Hepatocyte (in vitro differentiated cells): ENCODE results near the gene PCNP. TPM values are rescaled to one million over a fixed set of nuclear protein-coding genes. Genes with fewer than 3 reads are reported as not detected.
"Not testable (repeated sequence)": the region's sequence is repeated elsewhere in the genome, so short reads cannot be mapped to it uniquely, and the experiment has no call there.

ENCODE experiments used
- DNase-seq: peaks from one replicate; pipeline ENCODE4 v3.0.0-alpha.2; 2016; ENCODE audit warnings: low spot score
- H2AFZ ChIP-seq: fragments of 200-600 bp; sonication (generic); 2 replicates; pipeline ENCODE4 v1.6.0; 2016; ENCODE audit warnings: antibody characterized with exemption, mild to moderate bottlenecking
- H3K27ac ChIP-seq: fragments of 200-600 bp; sonication (generic); 2 replicates; pipeline ENCODE4 v1.5.1; 2016; ENCODE audit warnings: mild to moderate bottlenecking
- H3K27me3 ChIP-seq: fragments of 200-600 bp; sonication (generic); 2 replicates; pipeline ENCODE4 v1.6.1; 2016
- H3K36me3 ChIP-seq: fragments of 200-600 bp; sonication (generic); replicated peaks from 2 replicates; pipeline ENCODE4 v1.5.1; 2016; ENCODE audit warnings: low read depth; ENCODE audit not compliant: insufficient read depth
- H3K4me1 ChIP-seq: fragments of 200-600 bp; sonication (generic); 2 replicates; pipeline ENCODE4 v1.5.1; 2016; ENCODE audit warnings: mild to moderate bottlenecking, moderate library complexity; ENCODE audit not compliant: insufficient read depth
- H3K4me2 ChIP-seq: fragments of 200-600 bp; sonication (generic); 2 replicates; pipeline ENCODE4 v1.6.0; 2016
- H3K4me3 ChIP-seq: fragments of 200-600 bp; sonication (generic); 2 replicates; pipeline ENCODE4 v1.5.1; 2016; ENCODE audit warnings: mild to moderate bottlenecking
- H3K79me2 ChIP-seq: fragments of 200-600 bp; sonication (generic); 2 replicates; pipeline ENCODE4 v1.6.0; 2017; ENCODE audit warnings: mild to moderate bottlenecking
- H3K9me2 ChIP-seq: fragments of 200-600 bp; sonication (generic); replicated peaks from 2 replicates; pipeline ENCODE4 v1.6.0; 2017; ENCODE audit warnings: mild to moderate bottlenecking; ENCODE audit not compliant: insufficient read depth
- H3K9me3 ChIP-seq: fragments of 200-600 bp; sonication (generic); 2 replicates; pipeline ENCODE4 v1.5.1; 2016; ENCODE audit warnings: low read depth, mild to moderate bottlenecking
- H4K20me1 ChIP-seq: fragments of 200-600 bp; sonication (generic); 2 replicates; pipeline ENCODE4 v1.6.0; 2016; ENCODE audit warnings: mild to moderate bottlenecking; ENCODE audit not compliant: insufficient read depth, poor library complexity, severe bottlenecking
- CTCF ChIP-seq: fragments of 200-600 bp; sonication (generic); IDR thresholded peaks from 2 replicates; pipeline ENCODE4 v1.5.1; 2016; ENCODE audit warnings: antibody characterized with exemption, mild to moderate bottlenecking; ENCODE audit not compliant: poor library complexity
- EZH2 ChIP-seq: fragments of 200-600 bp; sonication (generic); IDR thresholded peaks from 2 replicates; pipeline ENCODE4 v1.6.1; 2016; ENCODE audit warnings: antibody characterized with exemption, mild to moderate bottlenecking, borderline replicate concordance
- EZH2phosphoT487 ChIP-seq: fragments of 200-600 bp; sonication (generic); IDR thresholded peaks from one replicate; pipeline ENCODE4 v1.6.1; 2018; ENCODE audit warnings: antibody characterized with exemption, mild to moderate bottlenecking, low read depth, moderate library complexity; ENCODE audit not compliant: unreplicated experiment, severe bottlenecking
- WGBS: methylation state at CpG from one replicate; pipeline ENCODE4 v1.1.6; 2016; ENCODE audit warnings: low lambda C conversion rate; ENCODE audit errors: missing lambda C conversion rate; 5-methylcytosine and 5-hydroxymethylcytosine counted together
- polyA plus RNA-seq: library from polyadenylated mRNA; unstranded; fragments of >200 nt; fragmentation: Nextera tagmentation; extraction: Ambion mirVana; gene quantifications from 2 replicates; pipeline ENCODE4 v1.2.1, GENCODE V29; 2016
- total RNA-seq: library from RNA; depleted of rRNA; stranded (reverse); fragments of >200 nt; gene quantifications from 2 replicates; pipeline ENCODE4 v1.2.3, GENCODE V29; 2014

The PCNP gene
- total and polyA plus RNA-seq, 2 experiments from 2014 or later: 86.4 to 133 TPM

- Histone ChIP-seq H3K4me1 (no peaks in the 10 kb centered on the region), H3K9me2 (no peaks in the 10 kb centered on the region), H3K79me2 (no peaks in the 10 kb centered on the region), H2AFZ (no peak overlapping the region), H4K20me1 (no peaks in the 10 kb centered on the region), H3K4me3 (no peak overlapping the region), H3K27me3 (no peaks in the 10 kb centered on the region), H3K36me3 (no peaks in the 10 kb centered on the region), H3K9me3 (no peaks in the 10 kb centered on the region), H3K27ac (no peak overlapping the region), H3K4me2 (no peak overlapping the region)
- TF ChIP-seq CTCF (no peak), EZH2phosphoT487 (no peak), EZH2 (no peak)
- DNase-seq: no peak
- WGBS: 85% methylated on average over 2 of the region's 2 CpGs
Observed at GRCh38 chr3:101611023-101611422, 37.0 kb downstream of the PCNP start.

- H3K4me3 ChIP-seq, H3K9me3 ChIP-seq, H3K4me2 ChIP-seq, H3K27ac ChIP-seq, H3K36me3 ChIP-seq, H3K79me2 ChIP-seq, H3K27me3 ChIP-seq, DNase-seq, H3K4me1 ChIP-seq, H4K20me1 ChIP-seq, H2AFZ ChIP-seq, H3K9me2 ChIP-seq: not testable (repeated sequence)
- WGBS: 83% methylated on average over 9 of the region's 9 CpGs
Observed at GRCh38 chr3:101613014-101613413, 39.0 kb downstream of the PCNP start.

GRCh38 chr3:101615525-101615924 lies 41.5 kb downstream of the PCNP start:
- H4K20me1 ChIP-seq: no peaks in the 10 kb centered on the region
- no peaks in the 10 kb centered on the region for H3K9me2 ChIP-seq
- no peaks in the 10 kb centered on the region for H3K27me3 ChIP-seq
- H3K4me1 ChIP-seq: no peaks in the 10 kb centered on the region
- TF ChIP-seq EZH2: no peak
- TF ChIP-seq CTCF: no peak
- TF ChIP-seq EZH2phosphoT487: no peak
- no peaks in the 10 kb centered on the region for H3K36me3 ChIP-seq
- 90% methylated on average over 6 of the region's 6 CpGs for WGBS
- H2AFZ ChIP-seq: no peak overlapping the region
- H3K4me3 ChIP-seq: no peak overlapping the region
- no peak overlapping the region for H3K4me2 ChIP-seq
- no peak for DNase-seq
- H3K79me2 ChIP-seq: no peaks in the 10 kb centered on the region
- no peak overlapping the region for H3K27ac ChIP-seq
- no peaks in the 10 kb centered on the region for H3K9me3 ChIP-seq

GRCh38 chr3:101617478-101617877 lies 43.5 kb downstream of the PCNP start:
- H3K36me3 ChIP-seq: no peaks in the 10 kb centered on the region
- H3K27me3 ChIP-seq: no peaks in the 10 kb centered on the region
- no peak for TF ChIP-seq EZH2
- no peak for TF ChIP-seq EZH2phosphoT487
- TF ChIP-seq CTCF: no peak
- no peak overlapping the region for H3K4me2 ChIP-seq
- no peaks in the 10 kb centered on the region for H3K9me2 ChIP-seq
- H3K9me3 ChIP-seq: no peaks in the 10 kb centered on the region
- H3K27ac ChIP-seq: no peak overlapping the region
- DNase-seq: no peak
- H2AFZ ChIP-seq: no peak overlapping the region
- WGBS: 92% methylated on average over 7 of the region's 7 CpGs
- no peak overlapping the region for H3K4me3 ChIP-seq
- no peaks in the 10 kb centered on the region for H3K79me2 ChIP-seq
- no peaks in the 10 kb centered on the region for H3K4me1 ChIP-seq
- H4K20me1 ChIP-seq: no peaks in the 10 kb centered on the region
